ENCODE measurements around the gene YEATS2.
A peak's percentile ranks its signal among the peaks of the same experiment; 100 is the strongest.

The YEATS2 gene

GRCh38 chr3:183697610-183698317 lies at the start of gene YEATS2 (continued):
- TF ChIP-seq ZBTB26 (tag by site-specific recombination; optimal IDR thresholded peaks at IDR 0.05) (peak; percentile 82), ZNF18 (tag by site-specific recombination; IDR thresholded peaks at IDR 0.05) (no peak), ZBTB20 (tag by site-specific recombination; IDR thresholded peaks at IDR 0.05) (peak; percentile 52; the same call in 1 of the 2 replicates), ZSCAN5A (tag by site-specific recombination; IDR thresholded peaks at IDR 0.05) (0 out of 2 replicates have a peak, but pooled peaks have one; percentile 15)

- Histone ChIP-seq H3K4me1 (ENCODE audit: control insufficient read depth, insufficient read depth, low read length) (no peaks in the 10 kb centered on the region), H3K4me3 (ENCODE audit: low read depth, low read length) (no peak overlapping the region), H3K36me3 (ENCODE audit: control insufficient read depth in 2 of 2, insufficient read depth in 1 of 2, low read length in 2 of 2) (peaks cover 0 to 25% of the 10 kb centered on the region in 2 experiments; a peak in 1 of 3 replicates), H3K9me3 (ENCODE audit: control insufficient read depth, insufficient read depth, low read depth, low read length) (no peaks in the 10 kb centered on the region), H3K27ac (ENCODE audit: extremely low read depth, low read depth, low read length) (no peak overlapping the region)
- ChIA-PET CTCF (no interaction called here), POLR2A (no interaction called here)
- no peak for TF ChIP-seq ZNF341 (tag by site-specific recombination; IDR thresholded peaks at IDR 0.05; ENCODE audit: low read depth)
- TF ChIP-seq ZNF398 (tag by site-specific recombination; IDR thresholded peaks at IDR 0.05): no peak
- TF ChIP-seq ZNF280D (tag by site-specific recombination; IDR thresholded peaks at IDR 0.05): no peak
- no peak for TF ChIP-seq ZNF548 (tag by site-specific recombination; IDR thresholded peaks at IDR 0.05)
- no peak for TF ChIP-seq HIC1 (tag by site-specific recombination; IDR thresholded peaks at IDR 0.05)
- TF ChIP-seq ZNF114 (tag by site-specific recombination; IDR thresholded peaks at IDR 0.05): no peak
Measured at GRCh38 chr3:183650554-183650953, 47.0 kb upstream of the YEATS2 start.
